Measurements from ENCODE around the gene MRGPRG.
"Not testable (repeated sequence)": the region's sequence is repeated elsewhere in the genome, so short reads cannot be mapped to it uniquely, and the experiment has no call there.

MRGPRG gene

DNA sequence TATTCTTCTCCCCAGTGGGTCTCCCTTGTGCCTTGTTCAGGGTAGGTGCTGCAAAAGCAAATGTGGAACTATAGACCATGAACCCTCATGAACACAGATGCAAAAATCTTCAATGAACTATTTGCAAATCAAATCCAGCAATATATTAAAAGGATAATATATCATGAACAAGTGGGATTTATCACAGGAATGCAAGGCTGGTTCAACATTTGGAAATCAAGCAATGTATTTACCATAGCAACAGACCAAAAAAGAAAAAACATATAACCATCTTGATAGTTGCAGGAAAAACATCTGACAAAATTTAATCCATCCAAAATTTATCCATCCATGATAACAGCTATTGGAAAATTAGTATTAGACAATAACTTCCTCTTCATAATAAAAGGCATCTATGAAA, 42.1 kb downstream of the MRGPRG start:
- DNase-seq (ENCODE audit: low read depth in 1 of 2, low spot score in 1 of 2), result no peak

DNA sequence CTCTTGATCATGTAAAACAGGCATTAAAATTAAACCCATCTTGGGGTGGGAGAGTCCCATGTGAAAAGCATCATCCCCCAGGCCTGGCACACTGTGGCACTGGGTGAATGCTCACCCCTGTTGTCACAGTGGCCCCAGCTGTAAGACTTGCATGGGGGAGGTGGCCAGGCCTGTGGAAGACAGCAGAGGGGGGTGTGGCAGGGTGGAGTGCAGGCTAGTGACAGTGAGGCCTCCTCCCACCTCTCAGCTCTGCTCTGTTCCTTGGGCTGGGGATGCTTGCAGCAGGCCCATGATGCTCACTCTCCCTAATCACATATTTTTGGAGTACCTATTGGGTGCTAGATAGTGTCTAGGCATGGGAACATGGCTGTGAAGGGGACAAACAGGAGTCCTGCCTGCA, 43.4 kb downstream of the MRGPRG start:
- no peak for DNase-seq (ENCODE audit: low read depth in 1 of 2, low spot score in 1 of 2)

GRCh38 chr11:3174387-3174786, 44.2 kb downstream of the MRGPRG start:
- no peak for DNase-seq (ENCODE audit: low read depth in 1 of 2, low spot score in 1 of 2)

DNA sequence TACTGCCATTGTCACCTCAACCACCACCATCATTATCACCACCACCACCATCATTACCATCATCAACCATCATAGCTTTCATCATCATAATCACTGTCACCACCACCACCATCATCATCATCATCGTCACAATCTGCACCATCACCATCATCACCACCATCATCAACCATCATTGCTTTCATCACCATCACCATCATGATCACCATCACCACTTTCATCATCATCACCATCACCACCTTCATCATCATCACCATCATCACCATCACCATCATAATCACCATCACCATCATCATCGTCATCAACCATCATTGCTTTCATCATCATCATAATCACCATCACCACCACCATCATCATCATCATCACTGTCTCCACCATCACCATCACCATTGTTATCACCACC, 44.8 kb downstream of the MRGPRG start:
- DNase-seq (ENCODE audit: low read depth in 1 of 2, low spot score in 1 of 2), result no peak

DNA sequence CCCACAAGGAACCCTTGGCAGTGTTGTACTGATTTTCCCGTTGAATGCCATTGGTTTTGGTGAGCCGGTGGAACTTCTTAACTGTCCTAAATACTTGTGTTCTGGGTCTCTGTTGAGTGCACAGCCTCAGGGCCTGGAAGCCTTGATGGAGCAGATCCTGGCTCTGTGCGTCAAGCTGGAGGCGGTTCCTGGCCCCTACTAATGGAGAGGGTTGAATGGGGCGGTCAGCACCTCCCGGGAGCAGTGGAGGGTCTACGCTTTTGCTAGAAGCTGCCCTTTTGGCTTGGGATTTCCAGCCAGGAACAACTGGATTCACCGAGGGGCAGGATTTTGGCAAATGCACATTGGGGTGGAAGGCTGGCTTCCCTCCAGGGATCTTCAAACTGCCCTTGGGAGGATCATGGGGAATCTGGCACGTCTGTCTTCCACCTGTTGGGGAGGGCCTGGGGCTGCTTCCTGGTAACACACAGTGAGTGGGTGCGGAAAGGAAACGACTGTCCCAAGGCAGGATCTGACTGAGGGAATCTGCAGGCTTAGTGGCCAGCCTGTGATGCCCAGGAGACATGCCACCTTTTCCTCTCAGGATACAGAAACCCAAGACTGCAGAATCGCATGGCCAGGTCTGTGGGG, 46.6 kb downstream of the MRGPRG start:
- no peak for DNase-seq (ENCODE audit: low read depth in 1 of 2, low spot score in 1 of 2)

DNA sequence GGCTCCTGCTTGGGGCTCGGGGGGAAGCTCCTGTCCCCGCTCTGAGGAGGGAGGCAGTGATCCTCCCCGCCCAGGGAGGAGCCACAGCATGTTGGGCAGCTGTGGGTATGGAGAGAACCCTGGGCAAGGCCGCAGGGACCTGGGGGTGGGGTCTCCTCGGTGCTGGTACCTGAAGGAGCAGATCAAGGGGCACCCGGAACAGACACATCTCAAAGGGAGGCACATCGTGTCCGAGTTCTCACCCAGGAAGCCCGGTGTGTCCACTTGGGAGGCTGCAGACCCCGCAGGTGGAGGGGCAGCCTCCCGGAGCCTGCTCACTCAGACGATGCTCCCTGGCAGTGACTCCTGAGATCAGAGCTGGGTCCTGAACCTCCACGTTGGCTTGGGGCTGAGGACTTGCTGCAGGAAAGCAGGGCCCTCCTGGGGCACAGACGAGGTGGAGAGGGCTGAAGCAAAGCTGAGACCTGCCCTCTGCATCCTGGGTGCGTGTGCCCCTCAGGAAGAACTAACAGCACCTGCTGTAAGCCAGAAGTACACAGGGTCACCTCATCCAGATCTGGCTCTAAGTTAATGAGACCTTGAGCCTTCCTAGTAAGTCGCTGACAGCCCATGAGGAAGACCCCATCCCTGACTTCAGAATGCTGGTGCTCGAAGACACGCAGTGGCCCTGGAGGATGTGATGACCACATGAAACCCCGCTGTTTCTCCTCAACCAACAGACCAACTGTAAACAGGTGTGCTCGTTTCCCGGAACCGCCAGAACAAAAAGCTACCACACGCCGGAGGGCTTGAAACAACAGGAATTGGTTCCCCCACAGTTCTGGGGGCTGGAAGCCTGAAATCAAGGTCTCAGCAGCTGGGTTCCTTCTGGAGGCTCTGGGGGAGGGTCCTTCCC, 47.6 kb downstream of the MRGPRG start:
- DNase-seq (ENCODE audit: low read depth in 1 of 2, low spot score in 1 of 2), result no peak

DNA sequence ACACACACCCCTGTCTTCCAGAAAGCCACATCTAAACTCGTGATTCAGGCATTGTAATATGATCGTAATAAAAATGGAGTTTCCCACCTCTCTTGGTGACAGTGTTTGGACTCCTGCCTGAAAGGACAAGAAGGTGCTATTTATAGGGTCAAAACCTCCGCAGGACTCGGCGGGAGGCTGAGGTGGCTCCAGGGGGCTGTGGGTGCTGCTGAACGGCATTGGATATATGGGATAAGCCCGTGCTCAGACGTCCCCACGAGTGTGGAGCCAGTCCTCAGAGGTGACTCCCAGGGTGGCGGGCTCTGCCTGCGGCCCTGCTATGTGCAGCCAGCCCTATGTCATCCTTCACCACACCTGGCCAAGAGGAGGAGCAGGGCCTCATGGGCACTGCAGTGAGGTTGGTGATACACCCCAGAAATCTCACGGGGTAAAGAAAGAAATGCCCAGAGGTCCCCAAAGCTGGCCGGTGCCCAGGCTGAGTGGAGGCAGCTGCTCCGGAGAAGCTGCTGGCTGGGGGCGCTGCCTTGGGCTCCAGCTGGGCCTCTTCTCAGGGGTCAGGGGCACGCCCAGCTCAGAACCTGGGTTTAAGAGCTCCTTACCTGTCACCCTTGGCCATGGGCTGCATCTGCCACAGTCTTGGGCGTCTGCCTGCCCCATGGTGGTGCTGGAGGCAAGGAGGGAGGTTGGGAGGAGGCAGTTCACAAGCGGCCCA, 48.4 kb downstream of the MRGPRG start:
- no peak for DNase-seq (ENCODE audit: low read depth in 1 of 2, low spot score in 1 of 2)

- no peak for DNase-seq (ENCODE audit: low read depth in 1 of 2, low spot score in 1 of 2)
Measured at GRCh38 chr11:3169255-3170043, 49.2 kb downstream of the MRGPRG start.

DNA sequence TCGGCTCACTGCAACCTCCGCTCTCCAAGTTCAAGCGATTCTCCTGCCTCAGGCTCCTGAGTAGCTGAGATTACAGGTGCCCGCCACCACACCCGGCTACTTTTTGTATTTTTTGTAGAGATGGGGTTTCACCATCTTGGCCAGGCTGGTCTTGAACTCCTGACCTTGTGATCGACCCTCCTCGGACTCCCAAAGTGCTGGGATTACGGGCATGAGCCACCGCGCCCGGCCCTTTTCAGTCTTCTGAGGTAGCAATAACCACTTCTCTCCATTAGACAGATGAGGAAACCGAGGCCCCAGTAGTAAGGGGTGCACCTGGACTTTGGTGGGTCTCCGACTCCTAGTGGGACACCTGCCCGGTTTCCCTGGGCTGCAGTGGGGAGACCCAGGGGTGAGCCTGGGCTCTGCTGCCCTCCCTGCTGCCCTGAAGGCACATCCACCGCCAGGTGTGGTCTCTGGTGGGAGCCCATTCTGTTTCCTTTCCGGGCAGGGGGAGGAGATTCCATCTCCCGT, 49.8 kb downstream of the MRGPRG start:
- not testable (repeated sequence) for DNase-seq (ENCODE audit: low read depth in 1 of 2, low spot score in 1 of 2)
